Muscle of back (tissue), 11 donors: ENCODE measurements around the gene PSMB4. TPM values are rescaled to one million over a fixed set of nuclear protein-coding genes. Genes with fewer than 3 reads are reported as not detected.
"Not testable (repeated sequence)": the region's sequence is repeated elsewhere in the genome, so short reads cannot be mapped to it uniquely, and the experiment has no call there.

Experiments used
- DNase-seq, 3 donors: peaks; one replicate each; pipeline versions ENCODE4 v3.0.0 to v3.0.0-alpha.2; 2013
- polyA plus RNA-seq, 10 donors: library from polyadenylated mRNA; unstranded; fragments of 120-200 nt; gene quantifications; one replicate each; pipeline ENCODE4 v1.2.1, GENCODE V29; 2013; ENCODE audit not compliant: insufficient read length in 10 of 10

Gene PSMB4
- polyA plus RNA-seq, 10 donors, result 141 to 200 (median 162) TPM

DNA sequence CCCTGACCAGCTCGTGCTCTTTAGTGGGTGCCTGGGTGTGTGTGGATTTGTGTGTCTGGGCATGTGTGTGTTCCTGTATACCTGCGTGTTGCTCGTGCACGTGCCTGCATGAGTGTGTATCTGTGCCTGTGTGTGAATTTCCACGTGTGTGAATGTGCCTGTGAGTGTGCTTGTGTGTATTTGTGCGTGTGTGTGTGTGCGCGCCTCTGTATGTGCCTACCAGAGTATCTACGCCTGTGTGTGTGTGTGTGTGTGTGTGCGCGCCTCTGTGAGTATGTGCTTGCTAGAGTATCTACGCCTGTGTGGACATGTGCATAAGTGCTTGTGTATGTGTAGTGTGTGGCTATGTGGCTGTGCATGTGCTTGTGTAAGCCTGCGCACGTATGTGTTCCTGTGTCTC, 26.2 kb upstream of the PSMB4 start:
- DNase-seq, result peak in 1 of 3 donors; percentile 16

DNA sequence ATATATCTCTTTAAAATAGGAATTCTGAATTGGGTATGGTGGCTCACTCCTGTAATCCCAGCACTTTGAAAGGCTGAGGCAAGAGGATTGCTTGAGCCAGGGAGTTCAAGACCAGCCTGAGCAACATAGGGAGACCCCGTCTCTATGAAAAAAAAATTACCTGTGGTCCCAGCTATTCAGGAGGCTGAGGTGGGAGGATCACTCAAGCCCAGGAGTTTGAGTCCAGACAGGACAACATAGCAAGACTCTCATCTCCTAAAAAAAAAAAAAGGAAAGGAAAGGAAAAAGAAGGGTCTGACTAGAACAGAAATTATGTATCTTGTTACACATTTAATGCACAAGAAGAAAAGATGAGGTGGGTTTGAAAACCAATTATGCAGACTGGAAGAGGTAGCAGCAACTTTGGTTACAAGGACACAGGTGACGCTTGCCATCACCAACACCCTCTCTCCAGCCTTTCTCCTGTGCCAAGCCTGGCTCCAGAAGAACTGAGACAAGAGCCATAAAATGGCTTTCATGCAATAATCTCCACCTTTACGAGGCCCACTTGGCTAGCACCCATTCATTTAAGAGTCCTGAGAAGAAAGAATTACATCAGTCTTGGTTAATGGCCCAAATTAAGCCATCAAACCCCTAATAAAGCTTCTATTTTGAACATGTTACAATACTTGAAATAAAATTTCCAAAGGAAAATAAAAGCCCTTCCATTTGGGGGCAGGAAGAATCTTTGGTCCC, 22.1 kb upstream of the PSMB4 start:
- DNase-seq, result no peak

DNA sequence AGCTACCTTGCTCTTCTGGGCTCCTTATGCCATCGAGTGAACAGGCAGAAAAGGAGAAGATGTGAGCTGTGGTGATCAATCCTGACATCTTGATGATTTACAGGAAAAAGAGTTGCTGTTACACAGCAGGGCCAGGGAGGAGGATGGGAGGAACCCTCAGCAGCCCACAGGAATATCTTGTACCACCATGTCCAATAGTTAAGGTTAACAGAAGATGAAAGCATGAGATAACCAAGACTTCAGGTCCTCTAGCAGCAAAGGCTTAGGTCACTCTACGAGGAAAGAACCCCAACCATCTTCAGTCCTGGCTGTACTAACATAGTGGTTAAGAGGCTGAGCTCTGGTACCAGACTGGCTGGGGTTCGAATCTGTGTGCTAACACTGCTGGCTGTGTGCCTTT, 14.8 kb upstream of the PSMB4 start:
- no peak for DNase-seq

DNA sequence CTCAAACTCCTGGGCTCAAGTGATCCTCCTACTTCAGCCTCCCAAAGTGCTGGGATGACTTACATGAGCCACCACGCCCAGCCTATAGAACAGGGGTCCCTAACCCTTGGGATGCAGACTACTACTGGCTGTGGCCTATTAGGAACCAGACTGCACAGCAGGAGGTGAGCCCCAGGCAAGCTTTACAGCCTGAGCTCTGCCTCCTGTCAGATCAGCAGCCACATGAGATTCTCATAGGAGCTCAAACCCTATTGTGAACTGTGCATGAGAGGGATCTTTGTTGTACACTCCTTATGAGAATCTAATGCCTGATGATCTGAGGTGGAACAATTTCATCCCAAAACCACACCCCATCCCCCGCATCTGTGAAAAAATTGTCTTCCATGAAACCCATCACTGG, 13.4 kb upstream of the PSMB4 start:
- DNase-seq, result no peak

DNA sequence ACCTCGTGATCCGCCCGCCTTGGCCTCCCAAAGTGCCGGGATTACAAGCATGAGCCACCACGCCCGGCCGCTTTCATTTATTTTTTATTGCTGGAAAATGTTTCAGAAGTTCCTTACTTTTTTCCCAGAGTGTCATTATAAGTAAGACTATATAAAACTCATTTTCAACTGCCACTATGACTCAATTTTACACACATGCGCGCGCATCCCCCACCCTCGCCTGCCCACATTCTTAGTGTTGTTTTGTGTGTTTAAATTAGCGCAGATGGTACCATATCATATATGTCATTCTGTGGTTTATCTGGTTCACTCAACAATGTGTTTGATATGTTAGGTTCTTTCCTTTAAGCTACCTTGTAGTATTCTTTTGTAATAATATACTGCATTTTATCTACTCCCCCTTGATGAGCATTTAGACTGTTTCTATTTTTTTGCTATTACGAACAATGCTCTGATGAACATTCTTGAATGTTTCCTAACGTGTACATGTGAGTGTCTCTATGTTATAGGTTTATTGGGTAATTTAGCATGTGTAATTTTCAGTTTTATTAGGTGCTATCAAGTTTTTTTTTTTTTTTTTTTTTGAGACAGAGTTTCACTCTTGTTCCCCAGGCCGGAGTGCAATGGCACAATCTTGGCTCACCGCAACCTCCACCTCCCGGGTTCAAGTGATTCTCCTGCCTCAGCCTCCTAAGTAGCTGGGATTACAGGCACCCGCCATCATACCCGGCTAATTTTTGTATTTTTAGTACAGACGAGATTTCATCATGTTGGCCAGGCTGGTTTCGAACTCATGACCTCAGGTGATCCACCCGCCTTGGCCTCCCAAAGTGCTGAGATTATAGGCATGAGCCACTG, 8.9 kb upstream of the PSMB4 start:
- DNase-seq, result not testable (repeated sequence)

DNA sequence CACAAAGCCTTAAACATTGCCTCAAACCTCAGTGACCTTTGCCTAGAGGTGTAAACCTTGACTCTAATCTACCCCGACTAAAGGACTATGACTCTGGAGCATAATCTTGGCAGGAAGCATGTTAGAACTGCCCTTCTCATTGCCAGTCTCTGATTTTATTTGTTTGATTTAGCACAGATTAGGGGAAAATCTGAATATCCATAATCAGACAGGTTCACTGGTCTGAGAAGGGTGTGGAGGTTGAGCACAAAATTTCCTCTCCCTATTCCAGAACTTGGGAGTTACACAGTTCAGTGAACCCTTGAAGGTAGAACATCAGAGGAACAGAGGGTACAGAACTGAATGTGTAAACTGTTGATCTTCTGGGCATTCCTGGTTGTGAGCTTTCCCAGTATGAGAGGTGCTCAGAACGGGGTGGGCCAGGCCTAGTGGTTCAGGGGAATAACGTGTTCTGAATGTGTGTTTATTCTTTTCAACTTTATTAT, 8.3 kb upstream of the PSMB4 start:
- no peak for DNase-seq

DNA sequence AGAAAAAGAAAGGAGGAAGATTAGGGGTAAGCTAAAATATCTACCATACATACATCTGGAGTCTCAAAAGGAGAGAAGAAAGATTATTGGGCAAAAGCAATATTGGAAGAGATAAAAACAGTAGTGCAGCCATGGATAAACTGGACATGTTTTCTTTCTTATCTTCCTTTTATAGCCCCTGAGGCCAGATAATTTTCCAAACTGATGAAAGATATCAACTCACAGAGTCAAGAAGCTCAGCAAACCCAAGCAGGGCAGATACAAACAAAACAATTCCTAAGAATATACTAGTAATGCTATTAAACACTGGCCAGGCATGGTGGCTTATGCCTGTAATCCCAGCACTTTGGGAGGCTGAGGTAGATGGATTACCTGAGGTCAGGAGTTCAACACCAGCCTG, 5.8 kb upstream of the PSMB4 start:
- no peak for DNase-seq

DNA sequence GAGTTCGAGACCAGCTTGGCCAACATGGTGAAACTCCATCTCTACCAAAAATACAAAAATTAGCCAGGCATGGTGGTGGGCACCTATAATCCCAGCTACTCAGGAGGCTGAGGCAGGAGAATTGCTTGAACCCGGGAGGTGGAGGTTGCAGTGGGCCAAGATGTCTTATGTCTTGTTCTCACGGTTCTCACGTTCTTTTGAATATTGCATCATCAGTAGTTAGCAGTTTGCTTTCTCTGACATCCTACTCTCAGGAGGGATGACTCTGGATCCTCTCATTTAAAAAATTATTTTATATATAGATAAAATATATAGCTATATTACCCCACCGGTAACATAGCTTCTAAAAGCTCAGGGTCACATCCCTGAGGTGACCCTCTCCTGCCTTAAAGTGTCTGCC, 3.1 kb upstream of the PSMB4 start:
- DNase-seq, result not testable (repeated sequence)

DNA sequence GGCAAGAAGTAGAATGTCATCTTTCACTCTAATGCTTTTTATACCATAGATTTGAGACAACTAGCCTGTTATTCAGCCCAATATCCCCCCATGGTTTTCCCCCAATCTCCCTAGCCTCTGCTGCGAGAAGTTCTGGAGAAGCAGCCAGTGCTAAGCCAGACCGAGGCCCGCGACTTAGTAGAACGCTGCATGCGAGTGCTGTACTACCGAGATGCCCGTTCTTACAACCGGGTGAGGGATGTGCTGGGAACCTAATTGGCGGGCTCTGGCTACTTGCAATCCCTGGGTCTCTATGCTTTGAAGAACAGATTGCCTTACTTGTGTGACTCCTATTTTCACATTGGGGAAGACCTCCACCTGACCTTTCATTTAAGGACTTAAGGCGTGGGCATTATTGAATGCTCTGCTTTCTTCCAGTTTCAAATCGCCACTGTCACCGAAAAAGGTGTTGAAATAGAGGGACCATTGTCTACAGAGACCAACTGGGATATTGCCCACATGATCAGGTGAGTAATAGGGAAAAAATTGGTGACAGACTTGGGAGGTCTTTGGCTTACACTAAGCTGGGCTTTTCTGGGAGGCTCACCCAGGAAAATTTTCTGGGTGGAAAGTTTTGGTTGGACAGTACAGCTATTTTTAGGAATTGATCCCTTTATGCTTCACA, 1.9 kb downstream of the PSMB4 start:
- no peak for DNase-seq

DNA sequence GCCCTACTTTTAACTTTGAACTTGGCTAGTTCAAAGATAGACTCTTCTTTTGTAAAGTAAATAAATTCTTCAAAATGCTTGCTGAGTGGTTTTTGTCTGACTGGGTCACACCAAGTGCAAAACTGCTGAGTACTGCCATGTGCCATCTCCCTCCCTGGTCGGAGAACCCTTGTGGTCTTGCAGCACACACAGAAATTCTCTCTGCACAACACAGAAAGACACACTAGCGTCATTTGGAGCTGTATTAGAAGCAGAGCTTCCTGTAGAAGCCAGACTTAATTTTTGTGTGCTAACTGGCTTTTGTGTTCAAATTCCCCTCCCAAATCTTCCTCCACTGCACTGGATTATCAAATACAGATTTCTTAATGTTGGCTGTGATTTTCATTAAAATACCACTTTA, 2.5 kb downstream of the PSMB4 start:
- no peak for DNase-seq

DNA sequence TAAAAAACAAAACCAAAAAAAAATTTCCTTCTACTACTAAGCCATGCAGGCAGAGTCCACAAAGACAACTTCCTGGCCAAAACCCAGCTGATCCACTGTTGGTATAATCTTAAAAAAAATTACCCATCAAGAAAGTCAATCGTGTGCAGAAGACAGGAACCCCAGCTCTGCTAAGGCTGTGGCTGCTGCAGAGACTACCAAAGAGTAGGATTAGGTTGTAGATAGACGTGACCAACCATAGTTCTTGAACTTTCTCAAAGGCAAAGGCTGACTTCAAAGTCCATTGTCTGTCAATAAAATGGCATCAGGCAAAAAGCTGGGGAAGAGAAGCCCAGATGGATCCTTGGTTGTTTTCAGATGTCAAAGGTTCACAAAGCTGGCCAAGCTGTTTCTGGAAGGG, 3.4 kb downstream of the PSMB4 start:
- DNase-seq, result no peak

DNA sequence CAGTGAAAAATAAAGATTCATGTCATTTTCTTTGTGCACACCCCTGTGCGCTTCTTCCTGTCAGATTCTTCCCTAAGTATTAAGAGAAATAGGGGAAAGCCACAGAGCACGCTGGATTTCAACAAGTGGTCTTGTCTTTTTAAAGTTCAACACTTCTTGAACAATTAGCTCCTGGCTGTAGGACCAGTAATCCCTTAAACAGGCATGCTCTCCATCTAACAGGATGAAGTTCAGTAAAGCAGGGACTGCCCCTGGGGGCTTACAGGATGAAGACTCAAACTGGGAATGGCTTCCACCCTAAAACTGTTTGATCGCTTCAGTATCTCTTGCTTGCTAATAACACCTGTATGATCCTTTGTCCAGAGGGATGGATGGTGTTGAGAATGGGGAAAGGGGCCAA, 4.2 kb downstream of the PSMB4 start:
- DNase-seq, result no peak

DNA sequence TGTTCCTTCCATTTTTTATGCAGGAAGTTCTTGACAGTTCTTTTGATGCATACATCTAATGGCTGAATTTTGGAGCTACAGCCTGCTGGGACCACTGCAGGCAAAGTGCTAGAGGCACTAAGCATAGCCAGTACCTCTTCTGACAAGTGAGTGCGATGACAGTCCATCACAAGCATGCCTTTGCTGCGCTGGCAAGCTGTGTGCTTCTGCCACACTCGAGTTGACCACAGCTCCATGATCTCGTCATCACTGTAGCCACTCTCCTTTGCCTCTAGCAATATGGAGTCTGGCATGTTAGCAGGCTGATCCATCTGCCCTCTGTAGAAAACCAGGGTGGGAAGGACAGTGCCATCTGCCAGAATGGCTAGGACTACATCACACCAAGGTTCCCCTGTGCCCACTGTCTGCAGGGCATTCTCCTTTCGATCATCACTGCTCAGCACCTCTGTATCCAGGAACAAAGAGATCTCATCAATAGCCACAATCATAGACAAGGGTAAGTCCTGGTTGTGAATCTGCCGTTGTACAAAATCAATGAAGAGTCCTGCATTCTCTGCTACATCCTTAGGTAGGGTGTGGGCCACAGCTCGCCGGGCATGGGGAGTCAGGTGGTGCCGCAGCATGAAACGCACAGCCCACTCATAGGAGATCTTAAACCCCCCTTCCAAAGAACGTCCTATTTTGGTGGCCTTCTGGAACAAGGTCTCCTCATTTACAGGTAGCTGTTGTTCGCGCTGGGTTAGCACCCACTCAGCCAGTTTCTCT, 6.0 kb downstream of the PSMB4 start:
- no peak for DNase-seq

DNA sequence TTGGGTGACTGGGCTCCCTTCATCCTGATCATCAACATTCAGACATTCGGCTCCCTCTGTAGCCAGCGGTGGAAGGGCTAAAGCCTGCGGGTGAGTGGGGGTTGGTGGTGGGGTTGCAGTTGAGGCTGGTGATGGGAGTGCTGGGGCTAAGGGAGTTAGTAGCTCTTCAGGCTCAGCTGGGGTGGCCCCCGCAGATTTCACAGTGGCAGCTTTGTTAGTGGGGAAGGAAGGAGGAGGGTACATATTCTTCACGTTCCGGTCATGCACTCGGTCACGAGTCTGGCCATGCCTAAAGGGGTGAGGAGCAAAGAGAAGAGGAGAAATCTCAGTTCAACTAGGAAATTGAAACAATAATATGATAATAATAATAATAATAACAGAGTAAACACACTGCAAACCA, 6.8 kb downstream of the PSMB4 start:
- no peak for DNase-seq

DNA sequence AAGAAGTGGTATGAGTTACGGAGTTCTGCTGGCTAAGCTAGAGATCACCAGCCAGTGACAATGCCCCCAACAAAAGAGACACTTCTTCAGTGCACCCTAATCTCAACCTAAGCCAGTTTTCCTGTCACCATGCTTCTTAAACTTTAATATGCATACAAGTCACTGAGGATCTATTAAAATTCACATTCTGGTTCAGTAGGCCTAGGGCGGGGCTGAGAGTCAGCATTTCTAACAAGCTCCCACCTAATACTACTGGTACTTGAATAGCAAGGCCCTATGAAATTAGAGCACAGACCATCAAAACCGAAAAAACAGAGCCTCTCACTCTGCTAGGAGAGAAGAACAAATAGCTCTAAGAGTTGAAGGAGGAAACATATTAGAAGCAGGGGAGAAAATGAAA, 7.9 kb downstream of the PSMB4 start:
- DNase-seq, result no peak

DNA sequence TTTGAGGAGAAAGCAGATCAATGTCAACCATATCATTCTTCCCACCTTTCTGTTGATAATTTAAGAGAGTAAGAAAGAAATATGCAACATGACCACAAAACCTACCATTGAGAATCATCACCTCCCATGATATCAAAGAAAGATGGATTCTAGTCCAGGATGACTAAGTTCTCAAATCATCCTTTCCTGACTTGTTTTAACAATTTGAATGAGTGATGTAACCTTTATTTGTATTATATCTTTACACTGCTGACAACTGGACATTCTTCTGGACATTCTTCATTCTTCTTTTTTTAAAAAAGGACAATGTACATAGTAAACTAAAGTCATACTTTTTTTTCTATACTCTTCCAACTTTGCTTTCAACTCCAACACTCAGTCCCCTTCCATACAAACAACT, 9.5 kb downstream of the PSMB4 start:
- no peak for DNase-seq

DNA sequence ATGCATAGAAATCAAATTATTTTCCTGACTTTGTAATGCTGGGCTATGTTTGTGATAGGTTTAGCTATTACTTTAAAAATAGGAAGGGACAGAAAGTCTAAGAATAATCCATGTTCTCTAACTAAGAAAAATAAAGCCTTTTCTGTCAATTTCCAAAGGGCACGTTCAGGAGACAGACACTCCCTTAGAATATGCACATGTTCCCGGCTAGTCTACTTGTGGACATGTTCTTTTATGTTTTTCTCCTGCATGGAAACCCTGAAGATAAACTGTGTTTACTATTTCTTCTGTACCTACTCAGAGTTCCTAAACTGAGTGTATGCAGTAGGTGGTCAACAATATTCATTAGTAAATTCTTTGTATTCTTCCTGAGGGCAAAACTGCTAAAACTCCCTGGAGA, 12.5 kb downstream of the PSMB4 start:
- DNase-seq, result no peak

DNA sequence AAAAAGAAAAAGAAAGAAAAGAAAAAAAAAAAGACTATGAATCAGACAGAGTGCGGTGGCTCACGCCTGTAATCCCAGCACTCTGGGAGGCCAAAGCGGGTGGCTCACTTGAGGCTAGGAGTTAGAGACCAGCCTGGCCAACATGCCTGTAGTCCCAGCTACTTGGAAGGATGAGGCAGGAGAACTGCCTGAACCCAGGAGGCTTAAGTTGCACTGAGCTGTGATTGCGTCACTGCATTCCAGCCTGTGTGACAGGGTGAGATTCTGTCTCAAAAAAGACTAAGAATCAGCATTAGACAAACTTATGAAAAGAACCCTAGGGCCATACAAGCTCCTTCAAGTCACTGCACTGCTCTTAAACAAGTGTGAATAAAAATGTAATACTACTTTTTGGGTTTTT, 16.9 kb downstream of the PSMB4 start:
- no peak for DNase-seq

DNA sequence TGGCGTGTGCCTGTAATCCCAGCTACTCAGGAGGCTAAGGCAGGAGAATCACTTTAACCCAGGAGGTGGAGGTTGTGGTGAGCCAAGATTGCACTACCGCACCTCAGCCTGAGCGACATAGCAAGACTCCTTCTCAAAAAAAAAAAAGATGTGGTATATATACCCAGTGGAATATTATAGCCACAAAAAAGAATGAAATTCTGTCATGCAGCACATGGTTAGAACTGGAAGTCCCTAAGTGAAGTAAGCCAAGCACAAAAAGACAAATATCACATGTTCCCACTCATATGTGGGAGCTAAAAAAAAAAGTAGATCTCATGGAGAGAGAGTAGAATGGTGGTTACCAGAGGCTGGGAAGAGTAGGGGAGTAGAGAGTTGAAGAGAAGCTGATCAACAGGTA, 18.7 kb downstream of the PSMB4 start:
- DNase-seq, result no peak

DNA sequence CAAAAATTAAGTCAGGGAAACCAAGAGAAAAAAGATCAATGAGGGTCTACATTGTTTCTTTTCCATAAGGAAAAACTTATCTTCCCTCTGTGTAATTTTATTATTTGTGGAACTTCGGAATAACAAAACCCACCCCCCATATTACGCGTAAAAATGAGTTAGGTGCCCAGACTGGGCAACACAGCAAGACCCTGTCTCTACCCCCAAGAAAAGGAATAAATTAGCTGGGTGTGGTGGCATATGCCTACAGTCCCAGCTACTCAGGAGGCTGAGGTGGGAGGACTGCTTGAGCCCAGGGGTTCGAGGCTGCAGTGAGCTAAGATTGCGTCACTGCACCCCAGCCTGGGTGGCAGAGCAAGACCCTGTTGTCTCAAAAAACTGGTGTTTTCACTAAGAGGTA, 20.4 kb downstream of the PSMB4 start:
- no peak for DNase-seq

DNA sequence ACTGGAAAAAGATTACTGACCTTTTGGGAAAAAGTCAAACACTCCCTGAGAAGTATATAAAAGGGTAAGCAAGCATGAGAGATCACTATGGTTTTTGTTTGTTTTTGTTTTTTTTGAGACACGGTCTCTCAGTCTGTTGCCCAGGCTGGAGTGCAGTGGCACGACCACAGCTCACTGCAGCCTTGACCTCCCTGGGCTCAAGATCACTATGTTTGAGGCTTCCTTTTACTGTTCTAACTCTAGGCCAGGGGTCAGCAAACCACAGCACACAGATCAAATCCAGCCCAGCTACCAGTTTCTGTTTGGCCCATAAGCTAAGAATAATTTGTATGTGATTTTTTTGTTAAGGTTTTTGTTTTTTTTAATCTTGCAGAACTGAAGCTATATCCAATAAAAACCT, 25.7 kb downstream of the PSMB4 start:
- DNase-seq, result no peak

DNA sequence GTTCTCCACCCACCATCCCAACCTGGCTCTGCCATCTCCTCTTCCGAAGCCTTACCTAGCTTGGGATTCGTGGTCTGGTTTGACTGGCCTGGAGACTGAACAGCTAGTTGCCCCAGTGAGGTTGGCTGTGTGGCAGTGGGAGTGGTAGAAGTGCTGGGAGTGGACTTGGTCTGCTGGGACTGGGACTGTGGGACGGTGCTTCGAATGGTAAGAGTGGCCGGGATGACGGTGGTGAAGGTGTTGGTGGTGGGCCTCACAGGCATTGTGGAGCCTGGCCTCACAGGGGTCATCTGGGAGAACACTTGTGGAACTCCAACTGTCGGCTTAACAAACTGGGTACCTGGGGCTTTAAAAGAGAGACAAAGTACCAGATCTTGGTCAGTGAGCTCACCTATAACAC, 28.7 kb downstream of the PSMB4 start:
- no peak for DNase-seq
